Natural killer cell treated with Interleukin-12 subunit alpha and Interleukin-12 subunit beta and Interleukin-15 and Interleukin-18, amount 100 ng/mL, for 72 hours (primary cell): ENCODE data around the gene DOCK3. TPM values are rescaled to one million over a fixed set of nuclear protein-coding genes. Genes with fewer than 3 reads are reported as not detected.

ENCODE experiments used
- ATAC-seq, 2 donors: fragments of 150-1000 bp; cut with Tn5 transposase in 1 of 2; sonication (Bioruptor Pico), chemical (Tn5 transposase) in 1 of 2; 2 replicates each; pipeline ENCODE4 v1.10.0; 2021
- DNase-seq: peaks from one replicate; pipeline ENCODE4 v3.0.0; 2022; ENCODE audit warnings: low spot score
- H3K27ac Mint-ChIP-seq, 2 donors: 1 replicate in 1 of 2; 2 replicates in 1 of 2; pipeline ENCODE4 v1.8.0; 2022; ENCODE audit warnings: mixed read lengths in 2 of 2, mild to moderate bottlenecking in 1 of 2, moderate library complexity in 1 of 2
- H3K27me3 Mint-ChIP-seq, 2 donors: 1 replicate in 1 of 2; 2 replicates in 1 of 2; pipeline ENCODE4 v1.8.0; 2022; ENCODE audit warnings: mixed read lengths in 2 of 2
- H3K36me3 Mint-ChIP-seq: one replicate; pipeline ENCODE4 v1.8.0; 2022; ENCODE audit warnings: mixed read lengths
- H3K4me1 Mint-ChIP-seq, 2 donors: 1 replicate in 1 of 2; 2 replicates in 1 of 2; pipeline ENCODE4 v1.8.0; 2022; ENCODE audit warnings: low read depth in 2 of 2, mixed read lengths in 2 of 2, mild to moderate bottlenecking in 1 of 2
- H3K4me3 Mint-ChIP-seq: one replicate; pipeline ENCODE4 v1.8.0; 2022; ENCODE audit warnings: mixed read lengths
- H3K9me3 Mint-ChIP-seq: 2 replicates; pipeline ENCODE4 v1.8.0; 2022; ENCODE audit warnings: mixed read lengths
- total RNA-seq, 2 donors: library from RNA; stranded (reverse); gene quantifications; one replicate each; pipeline ENCODE4 v1.2.3, GENCODE V29; 2022

The DOCK3 gene
- total RNA-seq, result 1 to 10 TPM; 1.3 to 4.5 TPM

- H3K9me3 Mint-ChIP-seq, result no peaks in the 10 kb centered on the region
- peak within 1 kb of the TSS; percentile 15 to 49 for H3K27ac Mint-ChIP-seq
- ATAC-seq, result peak; percentile 91 to 93
- no peaks in the 10 kb centered on the region for H3K36me3 Mint-ChIP-seq
- peaks cover 25 to 34% of the 10 kb centered on the region in 2 donors for H3K27me3 Mint-ChIP-seq
- peak within 1 kb of the TSS; percentile 89 for H3K4me3 Mint-ChIP-seq
- H3K4me1 Mint-ChIP-seq, result peaks cover 4 to 6% of the 10 kb centered on the region in 2 donors
- peak; percentile 75 for DNase-seq
Measured at GRCh38 chr3:50674349-50675178, at the start of gene DOCK3. Gene DOCK3 (plus strand): TSS chr3:50674927. CDS start chr3:50675264, 337 bp downstream.

- no peaks in the 10 kb centered on the region for H3K9me3 Mint-ChIP-seq
- peaks cover 66 to 75% of the 10 kb centered on the region in 2 donors for H3K4me1 Mint-ChIP-seq
- DNase-seq (no peak), ATAC-seq (no peak)
- H3K36me3 Mint-ChIP-seq, result no peaks in the 10 kb centered on the region
- no peak overlapping the region for H3K4me3 Mint-ChIP-seq
- H3K27me3 Mint-ChIP-seq, result no peaks in the 10 kb centered on the region
- peak overlapping the region; percentile 84 to 87 for H3K27ac Mint-ChIP-seq
Measured at GRCh38 chr3:50625231-50626182, 49.2 kb upstream of the DOCK3 start.

GRCh38 chr3:50626401-50626800, 48.3 kb upstream of the DOCK3 start:
- peaks cover 69 to 78% of the 10 kb centered on the region in 2 donors for H3K4me1 Mint-ChIP-seq
- H3K9me3 Mint-ChIP-seq, result no peaks in the 10 kb centered on the region
- peak overlapping the region in 1 of 2 donors; percentile 90 for H3K27ac Mint-ChIP-seq
- ATAC-seq, result no peak
- no peaks in the 10 kb centered on the region for H3K27me3 Mint-ChIP-seq
- H3K36me3 Mint-ChIP-seq, result no peaks in the 10 kb centered on the region
- no peak for DNase-seq
- H3K4me3 Mint-ChIP-seq, result no peak overlapping the region

GRCh38 chr3:50627407-50628051, 47.2 kb upstream of the DOCK3 start:
- ATAC-seq, result no peak
- H3K27ac Mint-ChIP-seq, result peak overlapping the region; percentile 68 to 90
- no peak for DNase-seq
- no peaks in the 10 kb centered on the region for H3K9me3 Mint-ChIP-seq
- no peaks in the 10 kb centered on the region for H3K36me3 Mint-ChIP-seq
- H3K27me3 Mint-ChIP-seq, result no peaks in the 10 kb centered on the region
- no peak overlapping the region for H3K4me3 Mint-ChIP-seq
- peaks cover 80 to 85% of the 10 kb centered on the region in 2 donors for H3K4me1 Mint-ChIP-seq

- peak overlapping the region in 1 of 2 donors; percentile 90 for H3K27ac Mint-ChIP-seq
- H3K4me3 Mint-ChIP-seq, result no peak overlapping the region
- H3K36me3 Mint-ChIP-seq, result no peaks in the 10 kb centered on the region
- H3K9me3 Mint-ChIP-seq, result no peaks in the 10 kb centered on the region
- H3K4me1 Mint-ChIP-seq, result peaks cover 83 to 87% of the 10 kb centered on the region in 2 donors
- ATAC-seq (no peak), DNase-seq (no peak)
- H3K27me3 Mint-ChIP-seq, result no peaks in the 10 kb centered on the region
Measured at GRCh38 chr3:50628601-50629000, 46.1 kb upstream of the DOCK3 start.

GRCh38 chr3:50630394-50630793, 44.3 kb upstream of the DOCK3 start:
- Mint-ChIP-seq H3K4me1 (peaks cover 72 to 81% of the 10 kb centered on the region in 2 donors), H3K27ac (peak overlapping the region; percentile 55 to 80), H3K36me3 (no peaks in the 10 kb centered on the region)

GRCh38 chr3:50630877-50631276, 43.9 kb upstream of the DOCK3 start:
- Mint-ChIP-seq H3K9me3 (no peaks in the 10 kb centered on the region), H3K27me3 (no peaks in the 10 kb centered on the region), H3K4me3 (peak overlapping the region; percentile 17), H3K27ac (peak overlapping the region in 1 of 2 donors; percentile 82), H3K36me3 (no peaks in the 10 kb centered on the region), H3K4me1 (peaks cover 72 to 78% of the 10 kb centered on the region in 2 donors)
- DNase-seq (no peak), ATAC-seq (peak in 1 of 2 donors; percentile 26)

More at GRCh38 chr3:50630394-50630793, 44.3 kb upstream of the DOCK3 start:
- DNase-seq (no peak), ATAC-seq (no peak)
- Mint-ChIP-seq H3K27me3 (no peaks in the 10 kb centered on the region), H3K9me3 (no peaks in the 10 kb centered on the region), H3K4me3 (peak overlapping the region; percentile 20)

- H3K9me3 Mint-ChIP-seq, result no peaks in the 10 kb centered on the region
- H3K27me3 Mint-ChIP-seq, result no peaks in the 10 kb centered on the region
- peak; percentile 45 to 63 for ATAC-seq
- H3K4me1 Mint-ChIP-seq, result peaks cover 77 to 80% of the 10 kb centered on the region in 2 donors
- H3K4me3 Mint-ChIP-seq, result peak overlapping the region; percentile 45
- peak overlapping the region; percentile 82 to 83 for H3K27ac Mint-ChIP-seq
- DNase-seq, result no peak
- no peaks in the 10 kb centered on the region for H3K36me3 Mint-ChIP-seq
Measured at GRCh38 chr3:50632450-50632849, 42.3 kb upstream of the DOCK3 start.

- no peaks in the 10 kb centered on the region for H3K27me3 Mint-ChIP-seq
- H3K27ac Mint-ChIP-seq, result peak overlapping the region; percentile 82 to 83
- H3K36me3 Mint-ChIP-seq, result no peaks in the 10 kb centered on the region
- no peak overlapping the region for H3K4me3 Mint-ChIP-seq
- ATAC-seq (no peak), DNase-seq (no peak)
- H3K4me1 Mint-ChIP-seq, result peaks cover 77 to 79% of the 10 kb centered on the region in 2 donors
- no peaks in the 10 kb centered on the region for H3K9me3 Mint-ChIP-seq
Measured at GRCh38 chr3:50633230-50633790, 41.4 kb upstream of the DOCK3 start.

- no peaks in the 10 kb centered on the region for H3K27me3 Mint-ChIP-seq
- H3K4me3 Mint-ChIP-seq, result no peak overlapping the region
- no peak overlapping the region for H3K27ac Mint-ChIP-seq
- no peaks in the 10 kb centered on the region for H3K36me3 Mint-ChIP-seq
- peaks cover 66 to 70% of the 10 kb centered on the region in 2 donors for H3K4me1 Mint-ChIP-seq
- DNase-seq (no peak), ATAC-seq (no peak)
- no peaks in the 10 kb centered on the region for H3K9me3 Mint-ChIP-seq
Measured at GRCh38 chr3:50635066-50635465, 39.7 kb upstream of the DOCK3 start.

- peaks cover 46 to 55% of the 10 kb centered on the region in 2 donors for H3K4me1 Mint-ChIP-seq
- no peak for DNase-seq
- no peak for ATAC-seq
- H3K36me3 Mint-ChIP-seq, result peaks cover 6% of the 10 kb centered on the region
- H3K27ac Mint-ChIP-seq, result peak overlapping the region; percentile 38 to 51
- no peak overlapping the region for H3K4me3 Mint-ChIP-seq
- no peaks in the 10 kb centered on the region for H3K9me3 Mint-ChIP-seq
- H3K27me3 Mint-ChIP-seq, result no peaks in the 10 kb centered on the region
Measured at GRCh38 chr3:50637011-50637410, 37.7 kb upstream of the DOCK3 start.

- Mint-ChIP-seq H3K27me3 (no peaks in the 10 kb centered on the region), H3K36me3 (peaks cover 6% of the 10 kb centered on the region), H3K27ac (peak overlapping the region; percentile 38 to 51), H3K4me3 (no peak overlapping the region), H3K4me1 (peaks cover 37 to 45% of the 10 kb centered on the region in 2 donors), H3K9me3 (no peaks in the 10 kb centered on the region)
- DNase-seq, result no peak
- no peak for ATAC-seq
Measured at GRCh38 chr3:50637945-50638344, 36.8 kb upstream of the DOCK3 start.

- Mint-ChIP-seq H3K36me3 (peaks cover 6% of the 10 kb centered on the region), H3K4me1 (peaks cover 26 to 34% of the 10 kb centered on the region in 2 donors), H3K27me3 (no peaks in the 10 kb centered on the region), H3K4me3 (no peak overlapping the region), H3K27ac (peak overlapping the region in 1 of 2 donors; percentile 51), H3K9me3 (no peaks in the 10 kb centered on the region)
- DNase-seq (no peak), ATAC-seq (no peak)
Measured at GRCh38 chr3:50639055-50639494, 35.7 kb upstream of the DOCK3 start.
